Mammary epithelial cell (primary cell): ENCODE measurements around the gene TGM3.

ENCODE experiments used
- CTCF ChIP-seq, 2 donors: IDR thresholded peaks in 1 of 2; conservative IDR thresholded peaks in 1 of 2; 2 replicates each; pipeline ENCODE4 v1.5.1; 2011 to 2012; ENCODE audit warnings: inconsistent platforms in 2 of 2, low read length in 2 of 2, mild to moderate bottlenecking in 2 of 2, control low read depth in 1 of 2, low read depth in 1 of 2; ENCODE audit not compliant: insufficient read depth in 1 of 2; ENCODE audit errors: extremely low read depth in 1 of 2
- EZH2 ChIP-seq: IDR thresholded peaks from 2 replicates; pipeline ENCODE4 v1.6.1; 2012; ENCODE audit warnings: low read length, inconsistent platforms, borderline replicate concordance

GRCh38 chr20:2373098-2373497 lies 77.3 kb downstream of the TGM3 start:
- no peak for TF ChIP-seq CTCF (conservative IDR thresholded peaks at IDR 0.05 in 1 of 2, IDR thresholded peaks at IDR 0.05 in 1 of 2; ENCODE audit: extremely low read depth in 1 of 2, insufficient read depth in 1 of 2, low read depth in 1 of 2, low read length in 2 of 2)
- TF ChIP-seq EZH2: no peak
